Endothelial cell (in vitro differentiated cells): ENCODE results near the gene TMEM61. TPM values are rescaled to one million over a fixed set of nuclear protein-coding genes. Genes with fewer than 3 reads are reported as not detected.

Experiments
- DNase-seq: peaks from one replicate; pipeline ENCODE4 v3.0.0; 2021; ENCODE audit warnings: low spot score
- H3K27ac Mint-ChIP-seq: one replicate; pipeline ENCODE4 v1.8.0; 2021; ENCODE audit warnings: mixed read lengths, inconsistent platforms; ENCODE audit not compliant: unreplicated experiment
- H3K27me3 Mint-ChIP-seq: one replicate; pipeline ENCODE4 v1.8.0; 2021; ENCODE audit warnings: mild to moderate bottlenecking, moderate library complexity, mixed read lengths, inconsistent platforms; ENCODE audit not compliant: unreplicated experiment
- H3K36me3 Mint-ChIP-seq: one replicate; pipeline ENCODE4 v1.8.0; 2021; ENCODE audit warnings: mild to moderate bottlenecking, low read depth, mixed read lengths, inconsistent platforms; ENCODE audit not compliant: unreplicated experiment
- H3K4me1 Mint-ChIP-seq: one replicate; pipeline ENCODE4 v1.8.0; 2021; ENCODE audit warnings: mild to moderate bottlenecking, mixed read lengths, inconsistent platforms; ENCODE audit not compliant: unreplicated experiment
- H3K4me3 Mint-ChIP-seq: one replicate; pipeline ENCODE4 v1.8.0; 2021; ENCODE audit warnings: mild to moderate bottlenecking, mixed read lengths, inconsistent platforms; ENCODE audit not compliant: unreplicated experiment
- H3K9me3 Mint-ChIP-seq: one replicate; pipeline ENCODE4 v1.8.0; 2021; ENCODE audit warnings: mixed read lengths, inconsistent platforms; ENCODE audit not compliant: unreplicated experiment
- CTCF ChIP-seq: fragments of 200-600 bp; sonication (generic); IDR thresholded peaks from one replicate; pipeline ENCODE4 v1.5.0; 2021; ENCODE audit warnings: antibody characterized with exemption; ENCODE audit not compliant: unreplicated experiment
- total RNA-seq: library from RNA; stranded (reverse); fragmentation: NEBNext Ultra II Directional; extraction: Animal tissue kit (Norgen Biotek cat#: 25700); gene quantifications from one replicate; pipeline ENCODE4 v1.2.1, GENCODE V29; 2021; ENCODE audit not compliant: unreplicated experiment

Gene TMEM61
- total RNA-seq, 1 donor from 2014 or later: not detected

DNA sequence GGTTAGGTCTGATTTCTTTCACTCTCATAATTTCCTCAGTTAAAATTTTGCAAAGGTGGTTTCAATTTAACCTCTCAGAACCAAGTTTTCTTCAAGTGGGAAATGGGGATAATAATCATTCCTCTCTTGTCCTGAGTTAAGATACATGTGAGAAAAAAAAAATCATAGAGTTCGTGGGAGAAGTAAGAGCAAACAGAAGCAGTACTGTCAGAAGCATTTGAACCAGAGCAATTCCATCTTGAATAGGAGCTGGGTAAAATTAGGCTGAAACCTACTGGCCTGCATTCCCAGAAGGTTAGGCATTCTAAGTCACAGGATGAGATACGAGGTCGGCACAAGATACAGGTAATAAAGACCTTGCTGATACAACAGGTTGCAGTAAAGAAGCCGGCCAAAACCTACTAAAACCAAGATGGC, 28.6 kb upstream of the TMEM61 start:
- Mint-ChIP-seq H3K9me3 (no peaks in the 10 kb centered on the region), H3K36me3 (no peaks in the 10 kb centered on the region), H3K27me3 (peaks cover 1% of the 10 kb centered on the region), H3K4me1 (peaks cover 6% of the 10 kb centered on the region), H3K27ac (no peak overlapping the region), H3K4me3 (no peak overlapping the region)
- no peak for DNase-seq
- TF ChIP-seq CTCF: no peak

- DNase-seq: no peak
- Mint-ChIP-seq H3K9me3 (no peaks in the 10 kb centered on the region), H3K36me3 (no peaks in the 10 kb centered on the region), H3K27me3 (peaks cover 1% of the 10 kb centered on the region), H3K4me1 (peaks cover 6% of the 10 kb centered on the region), H3K4me3 (no peak overlapping the region), H3K27ac (no peak overlapping the region)
- no peak for TF ChIP-seq CTCF
These were observed 27.3 kb upstream of the TMEM61 start for GRCh38 chr1:54952950-54953718.

GRCh38 chr1:54953846-54954245, 26.6 kb upstream of the TMEM61 start:
- Mint-ChIP-seq H3K4me3 (no peak overlapping the region), H3K27ac (no peak overlapping the region), H3K36me3 (no peaks in the 10 kb centered on the region), H3K27me3 (peaks cover 1% of the 10 kb centered on the region), H3K4me1 (peaks cover 6% of the 10 kb centered on the region), H3K9me3 (peaks cover 7% of the 10 kb centered on the region)
- no peak for DNase-seq
- TF ChIP-seq CTCF: no peak

- Mint-ChIP-seq H3K4me1 (peaks cover 6% of the 10 kb centered on the region), H3K36me3 (no peaks in the 10 kb centered on the region), H3K27me3 (no peaks in the 10 kb centered on the region), H3K27ac (no peak overlapping the region), H3K4me3 (no peak overlapping the region), H3K9me3 (peaks cover 10% of the 10 kb centered on the region)
- no peak for DNase-seq
- no peak for TF ChIP-seq CTCF
These were observed 25.1 kb upstream of the TMEM61 start for GRCh38 chr1:54955359-54955758.

- no peak overlapping the region for H3K4me3 Mint-ChIP-seq
- TF ChIP-seq CTCF: no peak
- H3K9me3 Mint-ChIP-seq: peaks cover 10% of the 10 kb centered on the region
- H3K27me3 Mint-ChIP-seq: no peaks in the 10 kb centered on the region
- H3K4me1 Mint-ChIP-seq: peaks cover 6% of the 10 kb centered on the region
- H3K36me3 Mint-ChIP-seq: no peaks in the 10 kb centered on the region
- no peak overlapping the region for H3K27ac Mint-ChIP-seq
- DNase-seq: no peak
These were observed 23.7 kb upstream of the TMEM61 start for GRCh38 chr1:54956726-54957125.
